Mucosa of stomach (tissue), 1 donor: ENCODE data around the gene PRKACA.

Experiments
- H3K27me3 ChIP-seq: one replicate; pipeline ENCODE4 v1.7.0; 2013; ENCODE audit warnings: mild to moderate bottlenecking, low read length; ENCODE audit not compliant: control insufficient read depth, insufficient read depth
- H3K36me3 ChIP-seq: one replicate; pipeline ENCODE4 v1.7.0; 2013; ENCODE audit warnings: low read length; ENCODE audit not compliant: control insufficient read depth, insufficient read depth
- H3K4me1 ChIP-seq: one replicate; pipeline ENCODE4 v1.7.0; 2013; ENCODE audit warnings: mild to moderate bottlenecking, low read length; ENCODE audit not compliant: control insufficient read depth, insufficient read depth
- H3K4me3 ChIP-seq: one replicate; pipeline ENCODE4 v1.7.0; 2013; ENCODE audit warnings: low read length
- H3K9ac ChIP-seq: one replicate; pipeline ENCODE4 v1.7.0; 2013; ENCODE audit warnings: mild to moderate bottlenecking, low read length, moderate library complexity
- H3K9me3 ChIP-seq: one replicate; pipeline ENCODE4 v1.7.0; 2013; ENCODE audit warnings: mild to moderate bottlenecking, low read length, moderate library complexity; ENCODE audit not compliant: control insufficient read depth
- donor health status: Pancreatic carcinoma.

PRKACA gene

GRCh38 chr19:14094854-14095253 lies 22.7 kb downstream of the PRKACA start:
- Histone ChIP-seq H3K4me1 (peaks cover 5% of the 10 kb centered on the region), H3K4me3 (no peak overlapping the region), H3K36me3 (no peaks in the 10 kb centered on the region), H3K9me3 (no peaks in the 10 kb centered on the region), H3K9ac (no peak overlapping the region), H3K27me3 (no peaks in the 10 kb centered on the region)

- Histone ChIP-seq H3K27me3 (no peaks in the 10 kb centered on the region), H3K9me3 (no peaks in the 10 kb centered on the region), H3K4me3 (no peak overlapping the region), H3K36me3 (no peaks in the 10 kb centered on the region), H3K4me1 (peaks cover 10% of the 10 kb centered on the region), H3K9ac (no peak overlapping the region)
These were observed 24.3 kb downstream of the PRKACA start for GRCh38 chr19:14093117-14093823.

GRCh38 chr19:14091813-14092462 lies 25.6 kb downstream of the PRKACA start:
- Histone ChIP-seq H3K36me3 (no peaks in the 10 kb centered on the region), H3K9ac (peak overlapping the region; percentile 89), H3K4me1 (peaks cover 10% of the 10 kb centered on the region), H3K4me3 (peak overlapping the region; percentile 38), H3K9me3 (no peaks in the 10 kb centered on the region), H3K27me3 (no peaks in the 10 kb centered on the region)

GRCh38 chr19:14091081-14091812 lies 26.3 kb downstream of the PRKACA start:
- no peaks in the 10 kb centered on the region for H3K36me3 ChIP-seq
- no peaks in the 10 kb centered on the region for H3K27me3 ChIP-seq
- H3K4me3 ChIP-seq: peak overlapping the region; percentile 38
- peaks cover 10% of the 10 kb centered on the region for H3K4me1 ChIP-seq
- H3K9me3 ChIP-seq: no peaks in the 10 kb centered on the region
- peak overlapping the region; percentile 89 for H3K9ac ChIP-seq

GRCh38 chr19:14090509-14091080 lies 27.0 kb downstream of the PRKACA start, which contains the start of gene SAMD1:
Gene SAMD1, minus strand, starts transcription at chr19:14090751.
- peak within 1 kb of the TSS; percentile 38 for H3K4me3 ChIP-seq
- H3K4me1 ChIP-seq: peaks cover 14% of the 10 kb centered on the region
- H3K9me3 ChIP-seq: no peaks in the 10 kb centered on the region
- H3K36me3 ChIP-seq: no peaks in the 10 kb centered on the region
- H3K27me3 ChIP-seq: no peaks in the 10 kb centered on the region
- H3K9ac ChIP-seq: peak within 1 kb of the TSS; percentile 89

GRCh38 chr19:14089662-14090508 lies 27.7 kb downstream of the PRKACA start:
- Histone ChIP-seq H3K4me3 (no peak overlapping the region), H3K27me3 (no peaks in the 10 kb centered on the region), H3K9me3 (no peaks in the 10 kb centered on the region), H3K9ac (peak overlapping the region; percentile 28), H3K4me1 (peaks cover 21% of the 10 kb centered on the region), H3K36me3 (no peaks in the 10 kb centered on the region)

GRCh38 chr19:14089412-14089661 lies 28.2 kb downstream of the PRKACA start:
- H3K4me1 ChIP-seq: peaks cover 24% of the 10 kb centered on the region
- H3K36me3 ChIP-seq: no peaks in the 10 kb centered on the region
- no peaks in the 10 kb centered on the region for H3K9me3 ChIP-seq
- peak overlapping the region; percentile 28 for H3K9ac ChIP-seq
- no peak overlapping the region for H3K4me3 ChIP-seq
- H3K27me3 ChIP-seq: no peaks in the 10 kb centered on the region

- Histone ChIP-seq H3K27me3 (no peaks in the 10 kb centered on the region), H3K4me1 (peaks cover 24% of the 10 kb centered on the region), H3K9me3 (no peaks in the 10 kb centered on the region), H3K9ac (no peak overlapping the region), H3K36me3 (no peaks in the 10 kb centered on the region), H3K4me3 (no peak overlapping the region)
These were observed 28.7 kb downstream of the PRKACA start for GRCh38 chr19:14088634-14089411.

- Histone ChIP-seq H3K36me3 (no peaks in the 10 kb centered on the region), H3K9me3 (no peaks in the 10 kb centered on the region), H3K27me3 (no peaks in the 10 kb centered on the region), H3K4me1 (peaks cover 34% of the 10 kb centered on the region), H3K9ac (no peak overlapping the region), H3K4me3 (no peak overlapping the region)
These were observed 31.5 kb downstream of the PRKACA start for GRCh38 chr19:14086098-14086497.

GRCh38 chr19:14085309-14085995 lies 32.1 kb downstream of the PRKACA start, which contains the start of gene C19orf67:
Gene C19orf67, minus strand, starts transcription at chr19:14085783. Its CDS starts 156 bp downstream, at chr19:14085627.
- no peaks in the 10 kb centered on the region for H3K27me3 ChIP-seq
- H3K4me3 ChIP-seq: no peak within 1 kb of the TSS
- no peaks in the 10 kb centered on the region for H3K9me3 ChIP-seq
- H3K36me3 ChIP-seq: no peaks in the 10 kb centered on the region
- peak within 1 kb of the TSS; percentile 34 for H3K9ac ChIP-seq
- H3K4me1 ChIP-seq: peaks cover 38% of the 10 kb centered on the region

GRCh38 chr19:14082675-14082960 lies 34.9 kb downstream of the PRKACA start:
- Histone ChIP-seq H3K27me3 (no peaks in the 10 kb centered on the region), H3K4me3 (peak overlapping the region; percentile 67), H3K36me3 (no peaks in the 10 kb centered on the region), H3K9ac (peak overlapping the region; percentile 96), H3K4me1 (peaks cover 38% of the 10 kb centered on the region), H3K9me3 (no peaks in the 10 kb centered on the region)
